Activated T-cell treated with anti-CD3 and anti-CD28 coated beads, Interleukin-2, amount 50 U/mL, for 48 hours (primary cell): ENCODE data around the gene NELFB.
A peak's percentile ranks its signal among the peaks of the same experiment; 100 is the strongest.

Experiments
- DNase-seq, 2 experiments: peaks; one replicate each; pipeline ENCODE4 v3.0.0-alpha.2; 2020

Gene NELFB

GRCh38 chr9:137254624-137255447, at the start of gene NELFB:
TSS of gene NELFB (plus strand) at chr9:137255327.
- peak; percentile 98 for DNase-seq

GRCh38 chr9:137206602-137207001, 48.5 kb upstream of the NELFB start:
- no peak for DNase-seq

GRCh38 chr9:137211532-137211931, 43.6 kb upstream of the NELFB start:
- no peak for DNase-seq

GRCh38 chr9:137212520-137212919, 42.6 kb upstream of the NELFB start:
- no peak for DNase-seq

GRCh38 chr9:137213160-137214060, 41.7 kb upstream of the NELFB start:
- DNase-seq: no peak

- DNase-seq: no peak
These were observed 40.5 kb upstream of the NELFB start for GRCh38 chr9:137214620-137215019.

GRCh38 chr9:137215196-137215986, 39.7 kb upstream of the NELFB start:
- DNase-seq: no peak

- DNase-seq: no peak
These were observed 38.8 kb upstream of the NELFB start for GRCh38 chr9:137216188-137216965.

- no peak for DNase-seq
These were observed 37.6 kb upstream of the NELFB start for GRCh38 chr9:137217276-137218211.

GRCh38 chr9:137218212-137218753, 36.8 kb upstream of the NELFB start:
- no peak for DNase-seq

GRCh38 chr9:137218754-137219271, 36.3 kb upstream of the NELFB start:
- peak in 1 of 2 experiments; percentile 19 for DNase-seq

GRCh38 chr9:137219757-137220316, 35.3 kb upstream of the NELFB start:
- DNase-seq: no peak

GRCh38 chr9:137220317-137221094, 34.6 kb upstream of the NELFB start:
- DNase-seq: no peak

GRCh38 chr9:137221095-137221505, 34.0 kb upstream of the NELFB start:
- DNase-seq: no peak

- DNase-seq: no peak
These were observed 33.5 kb upstream of the NELFB start for GRCh38 chr9:137221506-137222111.

- peak; percentile 53 to 58 for DNase-seq
These were observed 32.7 kb upstream of the NELFB start, which contains the start of gene RNF208 for GRCh38 chr9:137222190-137223077. TSS of gene RNF208 (minus strand) at chr9:137222240. CDS start at chr9:137221212, 1,028 bp downstream.
